Large intestine (tissue), 3 donors: Measurements from ENCODE around the gene EXOC4. TPM values are rescaled to one million over a fixed set of nuclear protein-coding genes. Genes with fewer than 3 reads are reported as not detected.

ENCODE experiments used
- DNase-seq, 2 donors: peaks; one replicate each; pipeline versions ENCODE4 v3.0.0 to v3.0.0-alpha.2; 2013
- H3K27ac ChIP-seq: one replicate; pipeline ENCODE4 v1.5.1; 2013; ENCODE audit warnings: low read length
- H3K27me3 ChIP-seq: 2 replicates; pipeline ENCODE4 v1.6.1; 2013; ENCODE audit warnings: low read length; ENCODE audit not compliant: control insufficient read depth, insufficient read depth
- H3K36me3 ChIP-seq: 2 replicates; pipeline ENCODE4 v1.6.1; 2013; ENCODE audit warnings: low read length; ENCODE audit not compliant: control insufficient read depth, insufficient read depth
- H3K4me1 ChIP-seq: one replicate; pipeline ENCODE4 v1.6.1; 2013; ENCODE audit warnings: low read length; ENCODE audit not compliant: control insufficient read depth, insufficient read depth
- H3K4me3 ChIP-seq: one replicate; pipeline ENCODE4 v1.5.1; 2013; ENCODE audit warnings: low read length
- H3K9me3 ChIP-seq: one replicate; pipeline ENCODE4 v1.6.1; 2013; ENCODE audit warnings: mild to moderate bottlenecking, low read depth, low read length, moderate library complexity; ENCODE audit not compliant: control insufficient read depth
- WGBS: methylation state at CpG from one replicate; pipeline ENCODE4 v1.1.5; 2013; ENCODE audit warnings: low lambda C conversion rate; ENCODE audit not compliant: insufficient coverage; 5-methylcytosine and 5-hydroxymethylcytosine counted together
- polyA plus RNA-seq: library from polyadenylated mRNA; unstranded; fragments of 120-200 nt; gene quantifications from one replicate; pipeline ENCODE4 v1.2.1, GENCODE V29; 2013

EXOC4 gene
- polyA plus RNA-seq, 1 donor: 45.4 TPM

GRCh38 chr7:133801341-133801740, 548.5 kb downstream of the EXOC4 start:
- 0% methylated on average over 1 of the region's 6 CpGs for WGBS
- Histone ChIP-seq H3K4me1 (no peaks in the 10 kb centered on the region), H3K36me3 (no peaks in the 10 kb centered on the region), H3K4me3 (no peak overlapping the region), H3K27me3 (no peaks in the 10 kb centered on the region), H3K27ac (no peak overlapping the region), H3K9me3 (no peaks in the 10 kb centered on the region)
- no peak for DNase-seq

GRCh38 chr7:133804127-133804526, 551.2 kb downstream of the EXOC4 start:
- no peak for DNase-seq
- H3K27ac ChIP-seq: no peak overlapping the region
- H3K36me3 ChIP-seq: no peaks in the 10 kb centered on the region
- H3K4me3 ChIP-seq: no peak overlapping the region
- H3K27me3 ChIP-seq: no peaks in the 10 kb centered on the region
- H3K9me3 ChIP-seq: no peaks in the 10 kb centered on the region
- 14% methylated on average over 1 of the region's 1 CpG for WGBS
- H3K4me1 ChIP-seq: no peaks in the 10 kb centered on the region

- Histone ChIP-seq H3K4me3 (no peak overlapping the region), H3K4me1 (no peaks in the 10 kb centered on the region), H3K27me3 (no peaks in the 10 kb centered on the region), H3K36me3 (no peaks in the 10 kb centered on the region), H3K9me3 (no peaks in the 10 kb centered on the region), H3K27ac (no peak overlapping the region)
- 80% methylated on average over 1 of the region's 2 CpGs for WGBS
- DNase-seq: no peak
Observed at GRCh38 chr7:133805426-133805825, 552.5 kb downstream of the EXOC4 start.

- WGBS: 89% methylated on average over 4 of the region's 7 CpGs
- H3K4me1 ChIP-seq: no peaks in the 10 kb centered on the region
Observed at GRCh38 chr7:133807624-133808492, 555.0 kb downstream of the EXOC4 start.

GRCh38 chr7:133808493-133808866, 555.6 kb downstream of the EXOC4 start:
- H3K36me3 ChIP-seq: no peaks in the 10 kb centered on the region
- no peak for DNase-seq
- no peak overlapping the region for H3K4me3 ChIP-seq
- no peaks in the 10 kb centered on the region for H3K9me3 ChIP-seq
- no peaks in the 10 kb centered on the region for H3K27me3 ChIP-seq
- WGBS: 100% methylated on average over 1 of the region's 2 CpGs
- no peaks in the 10 kb centered on the region for H3K4me1 ChIP-seq
- H3K27ac ChIP-seq: no peak overlapping the region

More at GRCh38 chr7:133807624-133808492, 555.0 kb downstream of the EXOC4 start:
- Histone ChIP-seq H3K4me3 (no peak overlapping the region), H3K27ac (no peak overlapping the region), H3K9me3 (no peaks in the 10 kb centered on the region), H3K36me3 (no peaks in the 10 kb centered on the region), H3K27me3 (no peaks in the 10 kb centered on the region)
- no peak for DNase-seq

DNA sequence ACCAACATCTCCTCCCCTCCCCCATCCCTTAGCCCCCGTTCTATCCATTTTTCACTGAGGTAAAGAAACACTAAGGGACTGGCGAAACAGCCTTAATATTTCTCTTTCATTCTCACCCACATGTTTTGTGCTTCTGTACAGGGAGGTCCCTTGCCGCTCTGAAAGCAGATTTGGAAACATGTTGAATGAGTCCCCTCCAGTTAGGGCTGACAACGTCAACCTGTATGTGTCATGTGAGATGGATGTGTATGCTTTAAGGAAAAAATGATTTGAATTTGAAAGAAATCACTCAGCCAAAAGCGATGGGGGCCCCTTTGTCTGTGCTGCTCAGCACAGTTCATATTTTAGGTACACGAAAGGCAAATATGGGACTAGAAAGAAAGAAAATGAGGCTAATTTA, 560.0 kb downstream of the EXOC4 start:
- Histone ChIP-seq H3K9me3 (no peaks in the 10 kb centered on the region), H3K4me3 (no peak overlapping the region), H3K27me3 (no peaks in the 10 kb centered on the region), H3K27ac (no peak overlapping the region), H3K36me3 (peaks cover 3% of the 10 kb centered on the region), H3K4me1 (no peaks in the 10 kb centered on the region)
- no peak for DNase-seq
- WGBS: 94% methylated on average over 3 of the region's 6 CpGs

- Histone ChIP-seq H3K27me3 (no peaks in the 10 kb centered on the region), H3K27ac (no peak overlapping the region), H3K4me3 (no peak overlapping the region), H3K4me1 (no peaks in the 10 kb centered on the region), H3K9me3 (no peaks in the 10 kb centered on the region), H3K36me3 (peaks cover 14% of the 10 kb centered on the region)
- 100% methylated on average over 1 of the region's 3 CpGs for whole genome bisulfite sequencing
- no peak for DNase-seq
Observed at GRCh38 chr7:133815611-133816210, 562.8 kb downstream of the EXOC4 start.

- no CpG with 5 or more reads among the region's 3 CpGs for WGBS
- Histone ChIP-seq H3K36me3 (peaks cover 19% of the 10 kb centered on the region), H3K4me3 (no peak overlapping the region), H3K9me3 (no peaks in the 10 kb centered on the region), H3K4me1 (no peaks in the 10 kb centered on the region), H3K27me3 (no peaks in the 10 kb centered on the region), H3K27ac (no peak overlapping the region)
- DNase-seq: no peak
Observed at GRCh38 chr7:133819695-133820094, 566.8 kb downstream of the EXOC4 start.

GRCh38 chr7:133820584-133820983, 567.7 kb downstream of the EXOC4 start:
- peaks cover 19% of the 10 kb centered on the region for H3K36me3 ChIP-seq
- no peaks in the 10 kb centered on the region for H3K27me3 ChIP-seq
- H3K9me3 ChIP-seq: no peaks in the 10 kb centered on the region
- H3K4me3 ChIP-seq: no peak overlapping the region
- WGBS: no CpG with 5 or more reads among the region's 4 CpGs
- H3K4me1 ChIP-seq: no peaks in the 10 kb centered on the region
- DNase-seq: no peak
- H3K27ac ChIP-seq: no peak overlapping the region

DNA sequence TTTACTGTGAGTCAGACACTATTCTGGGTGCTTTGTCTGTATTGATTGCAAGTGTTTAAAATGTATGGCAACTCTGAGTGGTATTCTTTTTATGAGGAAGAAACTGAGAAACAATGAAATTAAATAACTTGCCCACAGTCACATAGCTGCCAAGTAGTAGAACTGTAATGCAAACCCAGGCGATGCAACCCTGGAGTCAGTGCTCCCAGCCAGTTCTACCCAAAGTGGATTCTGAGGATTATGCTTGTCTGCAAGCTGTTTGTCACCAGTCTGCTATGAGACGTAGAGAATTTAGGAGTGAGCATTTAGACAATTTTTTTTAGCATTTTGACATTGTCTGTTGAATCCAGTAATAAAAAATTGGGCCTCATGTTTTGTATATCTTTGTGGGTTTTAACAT, 568.3 kb downstream of the EXOC4 start:
- Histone ChIP-seq H3K27me3 (no peaks in the 10 kb centered on the region), H3K4me1 (no peaks in the 10 kb centered on the region), H3K9me3 (no peaks in the 10 kb centered on the region), H3K4me3 (no peak overlapping the region), H3K27ac (no peak overlapping the region), H3K36me3 (peaks cover 19% of the 10 kb centered on the region)
- no peak for DNase-seq
- WGBS: no CpG with 5 or more reads among the region's 2 CpGs
